Sigmoid colon (tissue), 7 donors: ENCODE results near the gene ATG7. TPM values are rescaled to one million over a fixed set of nuclear protein-coding genes. Genes with fewer than 3 reads are reported as not detected.

Source experiments
- DNase-seq: peaks from one replicate; pipeline ENCODE4 v3.0.0-alpha.2; 2019
- H3K27ac ChIP-seq, 4 donors: fragments of 200-600 bp; sonication (generic); one replicate each; pipeline ENCODE4 v1.5.1; 2016 to 2019; ENCODE audit warnings: mild to moderate bottlenecking in 1 of 4
- H3K27me3 ChIP-seq, 3 donors: fragments of 200-600 bp; sonication (generic); one replicate each; pipeline ENCODE4 v1.5.1; 2019; ENCODE audit warnings: mild to moderate bottlenecking in 1 of 3
- H3K36me3 ChIP-seq, 4 donors: fragments of 200-600 bp; sonication (generic); one replicate each; pipeline ENCODE4 v1.5.1; 2016 to 2019
- H3K4me1 ChIP-seq, 4 donors: fragments of 200-600 bp; sonication (generic); one replicate each; pipeline ENCODE4 v1.5.1; 2017 to 2019
- H3K4me3 ChIP-seq, 4 donors: fragments of 200-600 bp; sonication (generic); one replicate each; pipeline ENCODE4 v1.5.1; 2017 to 2019; ENCODE audit warnings: mild to moderate bottlenecking in 2 of 4, moderate library complexity in 1 of 4
- H3K9me3 ChIP-seq, 4 donors: fragments of 200-600 bp in 3 of 4; sonication (generic) in 3 of 4; one replicate each; pipeline versions ENCODE4 v1.5.1 to v1.6.1; 2013 to 2019
- EP300 ChIP-seq, 4 donors: sonication (generic); formaldehyde crosslinking; IDR thresholded peaks; one replicate each; pipeline ENCODE4 v1.6.1; 2017; ENCODE audit warnings: antibody characterized with exemption in 4 of 4
- POLR2A ChIP-seq, 2 donors: fragments of 450-650 bp; IDR thresholded peaks; one replicate each; pipeline ENCODE4 v1.6.1; 2016; ENCODE audit warnings: antibody characterized with exemption in 2 of 2, mild to moderate bottlenecking in 2 of 2, moderate library complexity in 2 of 2
- POLR2AphosphoS5 ChIP-seq, 4 donors: sonication (generic); formaldehyde crosslinking; IDR thresholded peaks; one replicate each; pipeline ENCODE4 v1.6.1; 2017; ENCODE audit warnings: antibody characterized with exemption in 4 of 4
- WGBS, 2 donors: extraction: QIAGEN DNeasy Blood & Tissue Kit; methylation state at CpG; one replicate each; pipeline ENCODE4 v1.1.7; 2013; 5-methylcytosine and 5-hydroxymethylcytosine counted together
- intact Hi-C: fragments of 100-400 bp; cut with DNase I; formaldehyde crosslinking; loops from one replicate; pipeline ENCODE4 v1.15.1; 2023
- polyA plus RNA-seq, 3 donors: library from polyadenylated mRNA; stranded (reverse); fragments of 200-250 nt; gene quantifications; one replicate each; pipeline ENCODE4 v1.2.3, GENCODE V29; 2013
- total RNA-seq, 4 donors: library from RNA; depleted of rRNA; stranded (reverse); fragments of >200 nt; gene quantifications; one replicate each; pipeline ENCODE4 v1.1.0, GENCODE V29; 2016
- TF ChIP-seq, protein P1 (sequence below), 4 experiments: fragments of 450-650 bp in 3 of 4; fragments of 200-600 bp in 1 of 4; IDR thresholded peaks; one replicate each; pipeline ENCODE4 v1.5.1; 2016 to 2019; ENCODE audit warnings: antibody characterized with exemption in 4 of 4, mild to moderate bottlenecking in 3 of 4, moderate library complexity in 2 of 4
- donor health status: healthy with polysubstance abuse.
- donor health status: Bipolar disorder and iron deficiency.
- donor health status: healthy.

The ATG7 gene
- total and polyA plus RNA-seq, 7 donors, result 12.5 to 62.9 (median 34.8) TPM

DNA sequence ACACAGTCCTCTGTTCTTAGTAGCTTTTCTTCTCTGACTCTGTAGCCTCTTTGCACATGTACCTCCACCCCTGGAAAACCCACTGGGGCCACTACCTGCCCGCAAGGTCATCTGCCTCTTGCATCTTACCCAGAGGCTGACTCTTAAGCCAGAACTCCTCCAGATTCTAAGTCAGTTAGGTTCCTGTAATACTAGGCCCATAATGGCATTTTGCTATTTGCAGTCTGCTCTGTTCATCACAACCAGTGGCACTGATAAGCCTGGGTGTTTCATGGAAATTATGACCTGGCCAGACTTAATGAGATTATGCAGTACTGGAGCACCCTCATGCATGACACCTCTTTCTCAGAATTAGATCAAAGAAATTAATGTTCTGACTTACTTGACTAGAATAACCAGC is 31.7 kb upstream of the ATG7 start:
- Histone ChIP-seq H3K4me3 (no peak overlapping the region), H3K27me3 (no peaks in the 10 kb centered on the region), H3K36me3 (no peaks in the 10 kb centered on the region), H3K9me3 (no peaks in the 10 kb centered on the region), H3K4me1 (no peaks in the 10 kb centered on the region), H3K27ac (no peak overlapping the region)
- DNase-seq, result no peak
- WGBS, 2 donors, result 93 to 94% methylated on average over 1 of the region's 1 CpG
- no peak for TF ChIP-seq EP300 (IDR thresholded peaks at IDR 0.05)
- no peak for TF ChIP-seq POLR2A (IDR thresholded peaks at IDR 0.05)
- TF ChIP-seq POLR2AphosphoS5 (IDR thresholded peaks at IDR 0.05), result no peak
- TF ChIP-seq, protein P1, sequence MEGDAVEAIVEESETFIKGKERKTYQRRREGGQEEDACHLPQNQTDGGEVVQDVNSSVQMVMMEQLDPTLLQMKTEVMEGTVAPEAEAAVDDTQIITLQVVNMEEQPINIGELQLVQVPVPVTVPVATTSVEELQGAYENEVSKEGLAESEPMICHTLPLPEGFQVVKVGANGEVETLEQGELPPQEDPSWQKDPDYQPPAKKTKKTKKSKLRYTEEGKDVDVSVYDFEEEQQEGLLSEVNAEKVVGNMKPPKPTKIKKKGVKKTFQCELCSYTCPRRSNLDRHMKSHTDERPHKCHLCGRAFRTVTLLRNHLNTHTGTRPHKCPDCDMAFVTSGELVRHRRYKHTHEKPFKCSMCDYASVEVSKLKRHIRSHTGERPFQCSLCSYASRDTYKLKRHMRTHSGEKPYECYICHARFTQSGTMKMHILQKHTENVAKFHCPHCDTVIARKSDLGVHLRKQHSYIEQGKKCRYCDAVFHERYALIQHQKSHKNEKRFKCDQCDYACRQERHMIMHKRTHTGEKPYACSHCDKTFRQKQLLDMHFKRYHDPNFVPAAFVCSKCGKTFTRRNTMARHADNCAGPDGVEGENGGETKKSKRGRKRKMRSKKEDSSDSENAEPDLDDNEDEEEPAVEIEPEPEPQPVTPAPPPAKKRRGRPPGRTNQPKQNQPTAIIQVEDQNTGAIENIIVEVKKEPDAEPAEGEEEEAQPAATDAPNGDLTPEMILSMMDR (IDR thresholded peaks at IDR 0.05), result no peak
- intact Hi-C loops, result no loop called here

DNA sequence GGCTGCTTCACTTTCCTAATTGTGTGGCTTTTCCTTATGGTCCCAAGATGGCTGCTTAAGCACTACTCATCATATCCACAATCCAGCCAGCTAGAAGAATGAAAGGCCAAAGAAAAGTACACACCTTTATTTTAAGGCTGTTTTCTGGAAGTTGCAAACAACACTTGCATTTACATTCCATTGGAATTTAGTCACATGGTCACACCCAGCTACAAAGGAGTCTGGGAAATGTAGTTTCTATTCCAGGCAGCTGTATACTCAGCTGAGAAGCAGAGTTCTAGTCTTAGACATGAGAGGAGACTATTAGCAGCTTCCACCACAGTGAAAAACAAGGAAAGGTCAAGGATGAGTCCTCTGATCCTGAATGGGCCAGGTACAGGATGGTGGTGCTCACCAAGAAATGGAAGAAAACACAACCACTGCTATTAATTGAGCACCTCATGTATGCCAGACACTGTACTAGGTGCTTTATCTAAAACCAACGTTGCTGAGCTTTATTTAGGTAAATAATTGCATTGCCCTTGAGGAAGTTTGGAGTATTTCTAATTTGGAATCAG is 28.0 kb upstream of the ATG7 start:
- Histone ChIP-seq H3K27ac (no peak overlapping the region), H3K9me3 (no peaks in the 10 kb centered on the region), H3K4me3 (no peak overlapping the region), H3K27me3 (no peaks in the 10 kb centered on the region), H3K36me3 (no peaks in the 10 kb centered on the region), H3K4me1 (no peaks in the 10 kb centered on the region)
- no peak for DNase-seq
- intact Hi-C loops, result no loop called here
- whole genome bisulfite sequencing, 2 donors, result 42 to 74% methylated on average over 1 of the region's 1 CpG
- TF ChIP-seq POLR2AphosphoS5 (IDR thresholded peaks at IDR 0.05), result no peak

DNA sequence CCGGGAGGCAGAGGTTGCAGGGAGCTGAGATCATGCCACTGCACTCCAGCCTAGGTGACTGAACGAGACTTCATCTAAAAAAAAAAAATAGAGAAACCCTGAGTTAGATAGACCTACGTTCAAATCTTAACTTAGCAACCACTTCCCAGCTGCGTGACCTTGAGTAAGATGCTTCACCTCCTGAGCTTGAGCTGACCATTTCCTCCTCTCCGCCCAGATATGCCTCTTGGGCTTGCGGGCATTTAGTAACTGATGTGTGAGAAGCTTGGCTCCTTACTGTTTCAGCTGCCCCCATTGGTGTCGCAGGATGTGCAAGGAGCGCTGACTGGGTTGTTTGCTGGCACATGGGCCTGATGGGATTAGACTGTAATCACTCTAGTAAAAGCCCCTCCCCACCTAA is 26.9 kb upstream of the ATG7 start:
- WGBS, 2 donors, result 91 to 93% methylated on average over 8 of the region's 8 CpGs
- no peaks in the 10 kb centered on the region for H3K4me1 ChIP-seq
- no peaks in the 10 kb centered on the region for H3K27me3 ChIP-seq
- DNase-seq, result no peak
- no peaks in the 10 kb centered on the region for H3K9me3 ChIP-seq
- H3K36me3 ChIP-seq, result no peaks in the 10 kb centered on the region
- no peak overlapping the region for H3K27ac ChIP-seq
- intact Hi-C loops, result no loop called here
- no peak for TF ChIP-seq EP300 (IDR thresholded peaks at IDR 0.05)
- TF ChIP-seq, protein P1 (IDR thresholded peaks at IDR 0.05), result no peak
- no peak for TF ChIP-seq POLR2A (IDR thresholded peaks at IDR 0.05)
- no peak overlapping the region for H3K4me3 ChIP-seq

DNA sequence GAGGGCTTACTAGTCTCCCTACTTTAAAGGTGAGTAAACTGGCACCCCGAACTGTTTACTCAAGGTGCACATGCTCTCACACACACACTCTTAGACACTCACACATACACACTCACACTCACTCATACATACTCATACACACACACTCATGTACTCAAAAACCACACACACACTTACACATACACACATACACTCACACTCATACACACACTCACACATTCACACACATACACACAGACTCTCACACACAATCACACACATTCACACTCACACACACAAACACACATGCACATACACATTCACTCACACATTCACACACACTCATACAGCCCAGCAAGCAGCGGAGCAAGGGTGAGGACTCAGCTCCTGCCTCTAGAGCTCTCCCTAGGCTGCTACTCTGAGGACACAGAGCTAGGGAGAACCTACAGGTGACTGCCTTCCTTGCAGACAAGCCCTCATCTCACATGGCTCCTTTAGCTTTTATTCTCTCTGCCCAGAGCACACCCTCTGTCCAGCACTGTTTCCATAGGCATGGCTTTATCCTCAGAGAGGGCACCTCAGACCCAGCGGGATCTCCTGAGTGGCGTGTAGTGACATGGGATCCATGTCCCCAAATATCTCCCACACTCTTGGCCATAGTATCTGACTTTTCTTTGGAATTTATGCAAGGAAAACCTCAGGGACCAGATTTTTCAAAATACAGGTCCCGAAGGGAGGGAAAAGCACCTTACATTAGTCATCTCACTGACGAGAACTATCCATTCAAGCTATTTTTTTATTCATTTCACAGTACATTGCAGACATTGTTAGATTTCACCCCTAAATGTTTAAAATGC is 26.2 kb upstream of the ATG7 start:
- 94 to 96% methylated on average over 6 of the region's 6 CpGs for WGBS, 2 donors
- H3K36me3 ChIP-seq, result no peaks in the 10 kb centered on the region
- no peaks in the 10 kb centered on the region for H3K27me3 ChIP-seq
- H3K9me3 ChIP-seq, result no peaks in the 10 kb centered on the region
- TF ChIP-seq POLR2AphosphoS5 (IDR thresholded peaks at IDR 0.05), result no peak
- TF ChIP-seq POLR2A (IDR thresholded peaks at IDR 0.05), result no peak
- TF ChIP-seq EP300 (IDR thresholded peaks at IDR 0.05), result no peak
- TF ChIP-seq, protein P1 (IDR thresholded peaks at IDR 0.05), result no peak
- no peaks in the 10 kb centered on the region for H3K4me1 ChIP-seq
- DNase-seq, result no peak
- intact Hi-C loops, result no loop called here
- H3K4me3 ChIP-seq, result no peak overlapping the region
- no peak overlapping the region for H3K27ac ChIP-seq

DNA sequence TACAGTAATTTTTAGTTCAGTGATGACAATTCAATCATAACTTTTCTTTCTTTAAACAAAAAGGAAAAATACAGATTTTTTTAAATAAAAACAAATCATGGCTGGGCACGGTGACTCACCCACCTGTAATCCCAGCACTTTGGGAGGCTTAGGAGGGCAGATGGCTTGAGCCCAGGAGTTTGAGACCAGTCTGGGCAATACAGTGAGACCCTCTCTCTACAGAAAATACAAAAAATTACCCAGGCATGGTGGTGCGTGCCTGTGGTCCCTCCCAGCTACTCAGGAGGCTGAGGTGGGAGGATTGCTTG is 25.6 kb upstream of the ATG7 start:
- TF ChIP-seq POLR2A (IDR thresholded peaks at IDR 0.05), result no peak
- no peak for TF ChIP-seq POLR2AphosphoS5 (IDR thresholded peaks at IDR 0.05)
- no peak for TF ChIP-seq EP300 (IDR thresholded peaks at IDR 0.05)
- TF ChIP-seq, protein P1 (IDR thresholded peaks at IDR 0.05), result no peak
- no peak for DNase-seq
- Histone ChIP-seq H3K4me1 (no peaks in the 10 kb centered on the region), H3K9me3 (no peaks in the 10 kb centered on the region), H3K4me3 (no peak overlapping the region), H3K27me3 (no peaks in the 10 kb centered on the region), H3K36me3 (no peaks in the 10 kb centered on the region), H3K27ac (no peak overlapping the region)
- intact Hi-C loops, result no loop called here
- WGBS, 2 donors, result 98% methylated on average over 2 of the region's 2 CpGs
